ENCODE results near the gene DCAF12L2. TPM values are rescaled to one million over a fixed set of nuclear protein-coding genes. Genes with fewer than 3 reads are reported as not detected.

Gene DCAF12L2
- total RNA-seq, 1 experiment from 2014 or later: not detected

- no peak for DNase-seq
- Histone ChIP-seq H3K9me3 (no peaks in the 10 kb centered on the region), H3K36me3 (ENCODE audit: control insufficient read depth, insufficient read depth, low read length) (no peaks in the 10 kb centered on the region), H3K27me3 (replicated peaks; ENCODE audit: control insufficient read depth, insufficient read depth, low read length) (no peaks in the 10 kb centered on the region), H3K4me1 (no peaks in the 10 kb centered on the region), H3K4me3 (ENCODE audit: low read depth, low read length) (no peak overlapping the region)
- Mint-ChIP-seq H3K36me3 (ENCODE audit: insufficient read depth, unreplicated experiment) (no peaks in the 10 kb centered on the region), H3K4me3 (ENCODE audit: unreplicated experiment) (no peak overlapping the region), H3K27ac (ENCODE audit: unreplicated experiment) (no peak overlapping the region), H3K9me3 (ENCODE audit: unreplicated experiment) (no peaks in the 10 kb centered on the region), H3K4me1 (ENCODE audit: low read depth, unreplicated experiment) (no peaks in the 10 kb centered on the region), H3K27me3 (ENCODE audit: insufficient read depth, unreplicated experiment) (no peaks in the 10 kb centered on the region)
- intact Hi-C loops (cut with micrococcal nuclease; ENCODE audit: unreplicated experiment): no loop called here
- BruUV-seq (replicated peaks): no TSS peak
- CTCF ChIA-PET: no interaction called here
- POLR2A ChIA-PET: no interaction called here
- no peak for TF ChIP-seq CTCF (IDR thresholded peaks at IDR 0.05; ENCODE audit: insufficient read depth in 1 of 2, low read depth in 1 of 2, low read length in 1 of 2, severe bottlenecking in 1 of 2, unreplicated experiment in 1 of 2)
Observed at GRCh38 chrX:126164689-126165400, 1.2 kb downstream of the DCAF12L2 start.

- Mint-ChIP-seq H3K4me1 (ENCODE audit: low read depth, unreplicated experiment) (no peaks in the 10 kb centered on the region), H3K27ac (ENCODE audit: unreplicated experiment) (no peak overlapping the region), H3K36me3 (ENCODE audit: insufficient read depth, unreplicated experiment) (no peaks in the 10 kb centered on the region), H3K9me3 (ENCODE audit: unreplicated experiment) (no peaks in the 10 kb centered on the region), H3K27me3 (ENCODE audit: insufficient read depth, unreplicated experiment) (no peaks in the 10 kb centered on the region), H3K4me3 (ENCODE audit: unreplicated experiment) (no peak overlapping the region)
- Histone ChIP-seq H3K4me3 (ENCODE audit: low read depth, low read length) (no peak overlapping the region), H3K36me3 (ENCODE audit: control insufficient read depth, insufficient read depth, low read length) (no peaks in the 10 kb centered on the region), H3K4me1 (no peaks in the 10 kb centered on the region), H3K27me3 (replicated peaks; ENCODE audit: control insufficient read depth, insufficient read depth, low read length) (no peaks in the 10 kb centered on the region), H3K9me3 (no peaks in the 10 kb centered on the region)
- intact Hi-C loops (cut with micrococcal nuclease; ENCODE audit: unreplicated experiment): no loop called here
- TF ChIP-seq CTCF (IDR thresholded peaks at IDR 0.05; ENCODE audit: insufficient read depth in 1 of 2, low read depth in 1 of 2, low read length in 1 of 2, severe bottlenecking in 1 of 2, unreplicated experiment in 1 of 2): no peak
- CTCF ChIA-PET: no interaction called here
- DNase-seq: no peak
- no TSS peak for BruUV-seq (replicated peaks)
- POLR2A ChIA-PET: no interaction called here
Observed at GRCh38 chrX:126164226-126164625, 1.9 kb downstream of the DCAF12L2 start.

- no peaks in the 10 kb centered on the region for H3K9me3 Mint-ChIP-seq (ENCODE audit: unreplicated experiment)
- POLR2A ChIA-PET: no interaction called here
- H3K4me3 Mint-ChIP-seq (ENCODE audit: unreplicated experiment): no peak overlapping the region
- no peaks in the 10 kb centered on the region for H3K36me3 Mint-ChIP-seq (ENCODE audit: insufficient read depth, unreplicated experiment)
- no peak overlapping the region for H3K4me3 ChIP-seq (ENCODE audit: low read depth, low read length)
- no peaks in the 10 kb centered on the region for H3K4me1 ChIP-seq
- CTCF ChIA-PET: no interaction called here
- no peak for DNase-seq
- H3K36me3 ChIP-seq (ENCODE audit: control insufficient read depth, insufficient read depth, low read length): no peaks in the 10 kb centered on the region
- H3K27ac Mint-ChIP-seq (ENCODE audit: unreplicated experiment): no peak overlapping the region
- no peaks in the 10 kb centered on the region for H3K27me3 Mint-ChIP-seq (ENCODE audit: insufficient read depth, unreplicated experiment)
- H3K9me3 ChIP-seq: no peaks in the 10 kb centered on the region
- BruUV-seq (replicated peaks): no TSS peak
- intact Hi-C loops (cut with micrococcal nuclease; ENCODE audit: unreplicated experiment): no loop called here
- no peaks in the 10 kb centered on the region for H3K4me1 Mint-ChIP-seq (ENCODE audit: low read depth, unreplicated experiment)
- no peak for TF ChIP-seq CTCF (IDR thresholded peaks at IDR 0.05; ENCODE audit: insufficient read depth in 1 of 2, low read depth in 1 of 2, low read length in 1 of 2, severe bottlenecking in 1 of 2, unreplicated experiment in 1 of 2)
- H3K27me3 ChIP-seq (replicated peaks; ENCODE audit: control insufficient read depth, insufficient read depth, low read length): no peaks in the 10 kb centered on the region
Observed at GRCh38 chrX:126141014-126141413, 25.1 kb downstream of the DCAF12L2 start.
